Mammary epithelial cell (primary cell): ENCODE results near the gene KRT74.

Experiments
- CTCF ChIP-seq, 2 donors: IDR thresholded peaks in 1 of 2; conservative IDR thresholded peaks in 1 of 2; 2 replicates each; pipeline ENCODE4 v1.5.1; 2011 to 2012; ENCODE audit warnings: inconsistent platforms in 2 of 2, low read length in 2 of 2, mild to moderate bottlenecking in 2 of 2, control low read depth in 1 of 2, low read depth in 1 of 2; ENCODE audit not compliant: insufficient read depth in 1 of 2; ENCODE audit errors: extremely low read depth in 1 of 2
- EZH2 ChIP-seq: IDR thresholded peaks from 2 replicates; pipeline ENCODE4 v1.6.1; 2012; ENCODE audit warnings: low read length, inconsistent platforms, borderline replicate concordance

GRCh38 chr12:52608161-52608560 lies 34.5 kb upstream of the KRT74 start:
- TF ChIP-seq EZH2 (no peak), CTCF (conservative IDR thresholded peaks at IDR 0.05 in 1 of 2, IDR thresholded peaks at IDR 0.05 in 1 of 2; ENCODE audit: extremely low read depth in 1 of 2, insufficient read depth in 1 of 2, low read depth in 1 of 2, low read length in 2 of 2) (no peak)
